PC-9 (cell line): ENCODE results near the gene TBC1D22A. TPM values are rescaled to one million over a fixed set of nuclear protein-coding genes. Genes with fewer than 3 reads are reported as not detected.

Experiments
- BruUV-seq: library from RNA; stranded (reverse); fragments of 400-500 nt; replicated peaks from 2 replicates; lab custom pipeline; 2021; lab: Mats Ljungman, UMichigan
- CTCF ChIA-PET: fragments of 300-600 bp; sonication (Branson Sonifier 250); formaldehyde crosslinking; loops from one replicate; lab custom pipeline; 2022; ENCODE audit warnings: antibody characterized with exemption; lab: Charles Lee
- POLR2A ChIA-PET: fragments of 300-600 bp; sonication (Branson Sonifier 250); formaldehyde crosslinking; loops from one replicate; lab custom pipeline; 2022; ENCODE audit warnings: antibody characterized with exemption; ENCODE audit not compliant: unreplicated experiment; lab: Charles Lee
- DNase-seq, 2 experiments: peaks; one replicate each; pipeline versions ENCODE4 v3.0.0 to v3.0.0-alpha.2; 2015 to 2022; ENCODE audit warnings: mixed read lengths in 1 of 2
- H2AFZ ChIP-seq: fragments of 200-600 bp; sonication (generic); 2 replicates; pipeline ENCODE4 v1.8.1; 2017; ENCODE audit warnings: antibody characterized with exemption
- H3F3A ChIP-seq: fragments of 200-600 bp; sonication (generic); 2 replicates; pipeline ENCODE4 v1.8.1; 2017; ENCODE audit warnings: antibody characterized with exemption, mild to moderate bottlenecking, low read depth; ENCODE audit not compliant: insufficient read depth
- H3K27ac ChIP-seq: fragments of 200-600 bp; sonication (generic); 2 replicates; pipeline ENCODE4 v1.6.1; 2016; ENCODE audit warnings: mixed run types
- H3K27me3 ChIP-seq: fragments of 200-600 bp; sonication (generic); 2 replicates; pipeline ENCODE4 v1.6.1; 2016; ENCODE audit warnings: low read depth, mixed run types; ENCODE audit not compliant: insufficient read depth
- H3K36me3 ChIP-seq: fragments of 200-600 bp; sonication (generic); 2 replicates; pipeline ENCODE4 v1.6.1; 2016; ENCODE audit warnings: low read depth, mixed run types
- H3K4me1 ChIP-seq: fragments of 200-600 bp; sonication (generic); replicated peaks from 2 replicates; pipeline ENCODE4 v1.6.1; 2016; ENCODE audit warnings: mixed run types; ENCODE audit not compliant: insufficient read depth
- H3K4me2 ChIP-seq: fragments of 200-600 bp; sonication (generic); 2 replicates; pipeline ENCODE4 v1.6.1; 2017; ENCODE audit warnings: mixed run types
- H3K4me3 ChIP-seq: fragments of 200-600 bp; sonication (generic); 2 replicates; pipeline ENCODE4 v1.6.1; 2016; ENCODE audit warnings: mixed run types
- H3K79me2 ChIP-seq: fragments of 200-600 bp; sonication (generic); 2 replicates; pipeline ENCODE4 v1.6.1; 2017; ENCODE audit warnings: low read depth, mixed run types
- H3K9me2 ChIP-seq: fragments of 200-600 bp; sonication (generic); 2 replicates; pipeline ENCODE4 v1.8.1; 2017; ENCODE audit warnings: mild to moderate bottlenecking; ENCODE audit not compliant: insufficient read depth
- H3K9me3 ChIP-seq: fragments of 200-600 bp; sonication (generic); 2 replicates; pipeline ENCODE4 v1.8.1; 2016; ENCODE audit warnings: low read depth; ENCODE audit not compliant: insufficient read depth
- H4K20me1 ChIP-seq: fragments of 200-600 bp; sonication (generic); 2 replicates; pipeline ENCODE4 v1.8.1; 2017; ENCODE audit not compliant: insufficient read depth
- EZH2 ChIP-seq: fragments of 200-600 bp; sonication (generic); IDR thresholded peaks from 2 replicates; pipeline ENCODE4 v1.8.0; 2017; ENCODE audit warnings: antibody characterized with exemption, low read depth
- intact Hi-C: fragments of 100-400 bp; cut with micrococcal nuclease; formaldehyde crosslinking; loops from one replicate; pipeline ENCODE4 v1.10.0; 2022; ENCODE audit not compliant: unreplicated experiment
- total RNA-seq: library from RNA; stranded (reverse); gene quantifications from 2 replicates; pipeline ENCODE4 v1.2.3, GENCODE V29; 2021
- TF ChIP-seq, protein P1 (sequence below): fragments of 200-600 bp; sonication (generic); conservative IDR thresholded peaks from 2 replicates; pipeline ENCODE4 v1.6.1; 2017; ENCODE audit warnings: mixed run types, antibody characterized with exemption, mild to moderate bottlenecking, moderate library complexity

Gene TBC1D22A
- total RNA-seq, 1 experiment from 2014 or later = 40.3 TPM

DNA sequence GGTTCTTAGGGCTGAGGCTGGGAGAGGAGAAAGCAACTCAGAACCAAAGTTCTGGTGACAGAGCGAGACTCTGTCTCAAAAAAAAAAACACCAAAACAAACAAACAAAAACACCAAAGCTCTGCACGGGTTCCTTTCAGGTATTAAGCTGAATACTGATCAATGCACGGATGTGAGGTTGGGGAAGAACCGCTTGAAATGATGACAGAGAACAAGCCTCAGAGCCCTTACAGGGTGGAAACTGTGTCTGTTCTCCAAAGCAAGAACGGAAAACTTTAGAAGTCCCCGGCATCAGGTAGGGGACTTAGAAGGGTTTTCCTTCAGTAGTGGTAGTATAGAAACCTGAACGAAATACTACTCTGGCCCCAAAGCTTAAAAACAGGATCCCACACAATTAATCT lies 260.0 kb downstream of the TBC1D22A start:
- no peaks in the 10 kb centered on the region for H3K79me2 ChIP-seq
- intact Hi-C loops = no loop called here
- DNase-seq = no peak
- no peaks in the 10 kb centered on the region for H3K27me3 ChIP-seq
- ChIA-PET POLR2A (no interaction called here), CTCF (no interaction called here)
- no peak for TF ChIP-seq EZH2
- TF ChIP-seq, protein P1, sequence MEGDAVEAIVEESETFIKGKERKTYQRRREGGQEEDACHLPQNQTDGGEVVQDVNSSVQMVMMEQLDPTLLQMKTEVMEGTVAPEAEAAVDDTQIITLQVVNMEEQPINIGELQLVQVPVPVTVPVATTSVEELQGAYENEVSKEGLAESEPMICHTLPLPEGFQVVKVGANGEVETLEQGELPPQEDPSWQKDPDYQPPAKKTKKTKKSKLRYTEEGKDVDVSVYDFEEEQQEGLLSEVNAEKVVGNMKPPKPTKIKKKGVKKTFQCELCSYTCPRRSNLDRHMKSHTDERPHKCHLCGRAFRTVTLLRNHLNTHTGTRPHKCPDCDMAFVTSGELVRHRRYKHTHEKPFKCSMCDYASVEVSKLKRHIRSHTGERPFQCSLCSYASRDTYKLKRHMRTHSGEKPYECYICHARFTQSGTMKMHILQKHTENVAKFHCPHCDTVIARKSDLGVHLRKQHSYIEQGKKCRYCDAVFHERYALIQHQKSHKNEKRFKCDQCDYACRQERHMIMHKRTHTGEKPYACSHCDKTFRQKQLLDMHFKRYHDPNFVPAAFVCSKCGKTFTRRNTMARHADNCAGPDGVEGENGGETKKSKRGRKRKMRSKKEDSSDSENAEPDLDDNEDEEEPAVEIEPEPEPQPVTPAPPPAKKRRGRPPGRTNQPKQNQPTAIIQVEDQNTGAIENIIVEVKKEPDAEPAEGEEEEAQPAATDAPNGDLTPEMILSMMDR = no peak
- no peak overlapping the region for H2AFZ ChIP-seq
- H3K4me3 ChIP-seq = no peak overlapping the region
- H3K36me3 ChIP-seq = no peaks in the 10 kb centered on the region
- no peak overlapping the region for H3K4me2 ChIP-seq
- H3K9me2 ChIP-seq = no peaks in the 10 kb centered on the region
- H3K27ac ChIP-seq = no peak overlapping the region
- no peaks in the 10 kb centered on the region for H3F3A ChIP-seq
- no peaks in the 10 kb centered on the region for H3K9me3 ChIP-seq
- peaks cover 11% of the 10 kb centered on the region for H4K20me1 ChIP-seq
- no peaks in the 10 kb centered on the region for H3K4me1 ChIP-seq
- no TSS peak for BruUV-seq

DNA sequence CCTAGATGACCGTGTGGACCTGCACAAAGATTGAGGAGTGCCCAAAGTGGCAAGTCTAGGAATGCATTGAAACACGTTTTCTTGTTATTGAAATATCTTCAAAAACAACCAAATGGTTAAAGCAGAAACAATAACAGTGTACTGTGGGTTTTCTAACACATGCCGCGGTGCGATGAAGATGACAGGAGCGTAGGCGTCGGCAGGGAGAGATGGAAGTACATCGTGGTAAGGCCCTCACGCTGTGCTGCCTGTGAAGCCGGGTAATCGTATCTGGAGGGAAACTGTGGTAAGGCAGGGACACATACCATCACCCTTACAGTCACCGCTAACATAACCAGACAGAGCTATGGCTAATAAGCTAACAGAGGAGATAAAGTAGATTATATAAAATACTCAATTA lies 261.4 kb downstream of the TBC1D22A start:
- Histone ChIP-seq H3K27ac (no peak overlapping the region), H2AFZ (no peak overlapping the region), H3K27me3 (no peaks in the 10 kb centered on the region), H3K4me2 (no peak overlapping the region), H3K79me2 (no peaks in the 10 kb centered on the region), H3K36me3 (no peaks in the 10 kb centered on the region), H3K9me3 (no peaks in the 10 kb centered on the region), H3K4me1 (no peaks in the 10 kb centered on the region), H3K9me2 (no peaks in the 10 kb centered on the region), H3K4me3 (no peak overlapping the region), H4K20me1 (peaks cover 11% of the 10 kb centered on the region), H3F3A (no peaks in the 10 kb centered on the region)
- no peak for TF ChIP-seq EZH2
- TF ChIP-seq, protein P1 = no peak
- intact Hi-C loops = no loop called here
- no peak for DNase-seq
- BruUV-seq = no TSS peak
- ChIA-PET CTCF (no interaction called here), POLR2A (no interaction called here)

DNA sequence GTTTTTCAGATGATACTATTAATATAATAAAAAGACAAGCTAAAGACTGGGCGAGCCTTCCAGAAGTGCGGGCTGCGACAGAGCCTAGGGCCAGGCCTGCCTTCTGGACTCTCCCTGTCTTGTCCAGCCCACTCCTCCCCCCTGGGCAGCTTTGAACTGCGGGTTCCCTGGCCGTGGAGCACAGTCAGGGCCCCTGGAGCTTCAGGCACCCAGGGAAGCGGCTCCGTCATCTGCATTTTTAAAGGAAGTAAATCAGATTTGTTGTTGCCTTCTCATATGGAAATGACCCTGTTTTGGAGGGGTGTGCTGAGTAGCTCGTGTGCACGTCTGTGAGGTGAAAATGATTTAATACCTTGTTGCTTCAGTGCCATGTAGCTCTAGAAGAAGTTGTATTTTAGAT lies 265.3 kb downstream of the TBC1D22A start:
- H3K36me3 ChIP-seq = no peaks in the 10 kb centered on the region
- H3K27me3 ChIP-seq = no peaks in the 10 kb centered on the region
- H3K4me2 ChIP-seq = no peak overlapping the region
- BruUV-seq = no TSS peak
- CTCF ChIA-PET = no interaction called here
- H3K27ac ChIP-seq = no peak overlapping the region
- H3K9me2 ChIP-seq = no peaks in the 10 kb centered on the region
- no peak for TF ChIP-seq EZH2
- TF ChIP-seq, protein P1 = no peak
- peaks cover 21% of the 10 kb centered on the region for H4K20me1 ChIP-seq
- POLR2A ChIA-PET = no interaction called here
- H3K79me2 ChIP-seq = no peaks in the 10 kb centered on the region
- H3K4me1 ChIP-seq = no peaks in the 10 kb centered on the region
- DNase-seq = no peak
- no peak overlapping the region for H3K4me3 ChIP-seq
- intact Hi-C loops = no loop called here
- no peaks in the 10 kb centered on the region for H3K9me3 ChIP-seq
- H3F3A ChIP-seq = no peaks in the 10 kb centered on the region
- no peak overlapping the region for H2AFZ ChIP-seq
